ENCODE data around the gene CDC40.

DNA sequence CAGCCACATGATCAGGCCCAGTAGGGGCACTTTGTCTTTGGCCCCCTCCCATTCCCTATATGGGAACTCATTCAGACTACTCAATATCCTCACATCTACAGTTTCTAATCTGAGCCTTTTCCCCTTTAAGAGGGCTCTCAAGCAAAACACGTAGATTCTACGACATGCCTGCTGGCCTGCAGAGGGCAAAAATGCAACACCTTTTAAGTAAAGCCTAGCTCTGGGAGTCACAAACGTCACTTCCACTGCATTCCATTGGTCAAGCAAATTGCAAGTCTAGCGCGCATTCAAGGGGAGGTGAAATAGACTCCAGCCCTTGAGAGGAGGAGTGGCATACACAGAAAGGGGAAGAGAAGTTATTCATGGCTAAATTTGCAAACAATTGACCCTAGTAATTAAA lies 70.6 kb downstream of the CDC40 start:
- TF ChIP-seq, protein P1, sequence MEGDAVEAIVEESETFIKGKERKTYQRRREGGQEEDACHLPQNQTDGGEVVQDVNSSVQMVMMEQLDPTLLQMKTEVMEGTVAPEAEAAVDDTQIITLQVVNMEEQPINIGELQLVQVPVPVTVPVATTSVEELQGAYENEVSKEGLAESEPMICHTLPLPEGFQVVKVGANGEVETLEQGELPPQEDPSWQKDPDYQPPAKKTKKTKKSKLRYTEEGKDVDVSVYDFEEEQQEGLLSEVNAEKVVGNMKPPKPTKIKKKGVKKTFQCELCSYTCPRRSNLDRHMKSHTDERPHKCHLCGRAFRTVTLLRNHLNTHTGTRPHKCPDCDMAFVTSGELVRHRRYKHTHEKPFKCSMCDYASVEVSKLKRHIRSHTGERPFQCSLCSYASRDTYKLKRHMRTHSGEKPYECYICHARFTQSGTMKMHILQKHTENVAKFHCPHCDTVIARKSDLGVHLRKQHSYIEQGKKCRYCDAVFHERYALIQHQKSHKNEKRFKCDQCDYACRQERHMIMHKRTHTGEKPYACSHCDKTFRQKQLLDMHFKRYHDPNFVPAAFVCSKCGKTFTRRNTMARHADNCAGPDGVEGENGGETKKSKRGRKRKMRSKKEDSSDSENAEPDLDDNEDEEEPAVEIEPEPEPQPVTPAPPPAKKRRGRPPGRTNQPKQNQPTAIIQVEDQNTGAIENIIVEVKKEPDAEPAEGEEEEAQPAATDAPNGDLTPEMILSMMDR (IDR thresholded peaks at IDR 0.05): no peak
- TF ChIP-seq POLR2A (IDR thresholded peaks at IDR 0.05): no peak
- no peak for TF ChIP-seq EP300 (IDR thresholded peaks at IDR 0.05)

Data from tibial nerve (tissue), 4 donors.